SIG-M5 (cell line): ENCODE data around the gene CORO1A.
"Not testable (repeated sequence)": the region's sequence is repeated elsewhere in the genome, so short reads cannot be mapped to it uniquely, and the experiment has no call there.

ENCODE experiments used
- DNase-seq: peaks from one replicate; lab custom pipeline; 2025; lab: John Stamatoyannopoulos, UW

Gene CORO1A

DNA sequence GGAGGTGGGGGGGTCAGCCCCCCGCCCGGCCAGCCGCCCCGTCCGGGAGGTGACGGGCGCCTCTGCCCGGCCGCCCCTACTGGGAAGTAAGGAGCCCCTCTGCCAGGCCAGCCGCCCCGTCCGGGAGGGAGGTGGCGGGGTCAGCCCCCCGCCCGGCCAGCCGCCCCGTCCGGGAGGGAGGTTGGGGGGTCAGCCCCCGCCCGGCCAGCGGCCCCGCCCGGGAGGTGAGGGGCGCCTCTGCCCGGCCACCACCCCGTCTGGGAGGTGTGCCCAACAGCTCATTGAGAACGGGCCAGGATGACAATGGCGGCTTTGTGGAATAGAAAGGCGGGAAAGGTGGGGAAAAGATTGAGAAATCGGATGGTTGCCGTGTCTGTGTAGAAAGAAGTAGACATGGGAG, 13.3 kb upstream of the CORO1A start:
- not testable (repeated sequence) for DNase-seq

GRCh38 chr16:30173054-30173453, 10.3 kb upstream of the CORO1A start:
- no peak for DNase-seq

DNA sequence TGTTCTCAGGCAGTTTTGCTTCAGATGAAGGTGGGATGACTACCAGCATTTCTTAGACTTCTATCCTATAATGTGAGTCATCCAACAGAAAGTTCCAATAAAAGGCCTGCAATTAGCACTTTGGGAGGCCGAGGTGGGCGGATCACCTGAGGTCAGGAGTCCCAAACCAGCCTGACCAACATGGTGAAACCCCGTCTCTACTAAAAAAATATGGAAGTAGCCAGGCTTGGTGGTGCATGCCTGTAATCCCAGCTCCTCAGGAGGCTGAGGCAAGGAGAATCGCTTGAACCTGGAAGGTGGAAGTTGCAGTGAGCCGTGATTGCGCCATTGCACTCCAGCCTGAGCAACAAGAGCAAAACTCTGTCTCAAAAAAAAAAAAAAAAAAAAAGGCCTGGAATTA, 6.5 kb upstream of the CORO1A start:
- not testable (repeated sequence) for DNase-seq

DNA sequence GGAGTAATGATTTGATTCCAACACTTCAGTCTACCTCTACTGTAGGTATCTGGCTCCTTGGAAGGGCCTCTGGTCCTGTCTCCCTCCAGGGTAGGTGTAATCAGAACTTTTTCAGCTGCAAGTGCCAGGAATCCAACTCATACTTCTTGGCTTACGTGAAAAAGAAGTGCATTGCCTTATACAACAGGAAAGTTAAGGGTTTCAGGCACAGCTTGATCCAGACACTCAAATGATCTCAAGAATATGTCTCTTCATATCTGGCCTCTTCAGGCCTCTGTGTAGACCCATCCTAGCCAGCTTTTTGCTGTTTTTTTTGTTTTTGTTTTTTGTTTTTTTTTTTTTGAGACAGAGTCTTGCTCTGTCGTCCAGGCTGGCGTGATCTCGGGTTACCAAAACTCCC, 4.2 kb upstream of the CORO1A start:
- DNase-seq: no peak

DNA sequence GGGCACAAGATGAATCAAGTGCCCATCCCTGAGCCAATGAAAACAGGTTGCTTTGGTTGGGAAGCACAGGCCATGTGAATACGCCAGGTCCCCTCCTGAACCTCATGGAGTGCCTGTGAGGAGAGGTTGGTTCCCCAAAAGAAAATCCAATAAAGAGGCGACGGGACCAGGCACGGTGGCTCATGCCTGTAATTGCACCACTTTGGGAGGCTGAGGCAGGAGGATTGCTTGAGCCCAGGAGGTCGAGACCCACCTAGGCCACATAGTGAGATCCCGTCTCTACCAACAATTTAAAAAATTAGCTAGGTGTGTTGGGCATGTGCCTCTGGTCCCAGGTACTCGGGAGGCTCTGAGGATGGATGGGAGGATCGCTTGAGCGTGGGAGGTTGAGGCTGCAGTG, 3.5 kb upstream of the CORO1A start:
- DNase-seq: no peak

GRCh38 chr16:30180741-30181140, 2.7 kb upstream of the CORO1A start:
- DNase-seq: no peak

- DNase-seq: no peak
Observed at GRCh38 chr16:30184096-30184890, 891 bp downstream of the CORO1A start.

DNA sequence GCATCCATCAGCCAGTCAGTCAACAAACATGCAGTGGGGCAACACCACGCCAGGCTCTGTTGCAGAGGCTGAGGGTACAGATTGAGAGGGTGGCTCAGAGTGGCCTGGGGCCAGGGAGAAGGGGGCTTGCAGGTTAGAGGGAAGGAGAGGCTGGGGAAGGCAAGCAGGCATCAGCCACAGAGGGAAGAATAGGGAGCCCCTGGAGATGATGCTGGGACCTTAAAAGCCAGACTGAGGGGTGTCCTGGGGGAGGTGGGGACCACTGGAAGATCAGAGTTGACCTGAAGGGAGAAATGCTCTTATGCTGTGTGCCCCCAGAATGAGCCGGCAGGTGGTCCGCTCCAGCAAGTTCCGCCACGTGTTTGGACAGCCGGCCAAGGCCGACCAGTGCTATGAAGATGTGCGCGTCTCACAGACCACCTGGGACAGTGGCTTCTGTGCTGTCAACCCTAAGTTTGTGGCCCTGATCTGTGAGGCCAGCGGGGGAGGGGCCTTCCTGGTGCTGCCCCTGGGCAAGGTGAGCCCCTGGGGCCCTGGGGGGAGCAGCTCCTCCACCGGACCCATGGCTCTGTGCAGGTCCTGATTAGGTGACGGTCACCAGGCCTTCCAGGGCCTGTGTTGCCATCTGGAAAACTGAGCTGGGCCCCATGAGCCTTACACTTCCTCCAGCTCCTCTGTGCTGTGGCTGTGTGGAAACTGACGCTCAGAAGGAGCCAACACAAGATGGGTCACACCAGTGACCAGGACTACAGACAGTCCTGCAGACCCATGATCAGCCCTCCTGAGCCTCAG, 1.7 kb downstream of the CORO1A start:
- DNase-seq: no peak

DNA sequence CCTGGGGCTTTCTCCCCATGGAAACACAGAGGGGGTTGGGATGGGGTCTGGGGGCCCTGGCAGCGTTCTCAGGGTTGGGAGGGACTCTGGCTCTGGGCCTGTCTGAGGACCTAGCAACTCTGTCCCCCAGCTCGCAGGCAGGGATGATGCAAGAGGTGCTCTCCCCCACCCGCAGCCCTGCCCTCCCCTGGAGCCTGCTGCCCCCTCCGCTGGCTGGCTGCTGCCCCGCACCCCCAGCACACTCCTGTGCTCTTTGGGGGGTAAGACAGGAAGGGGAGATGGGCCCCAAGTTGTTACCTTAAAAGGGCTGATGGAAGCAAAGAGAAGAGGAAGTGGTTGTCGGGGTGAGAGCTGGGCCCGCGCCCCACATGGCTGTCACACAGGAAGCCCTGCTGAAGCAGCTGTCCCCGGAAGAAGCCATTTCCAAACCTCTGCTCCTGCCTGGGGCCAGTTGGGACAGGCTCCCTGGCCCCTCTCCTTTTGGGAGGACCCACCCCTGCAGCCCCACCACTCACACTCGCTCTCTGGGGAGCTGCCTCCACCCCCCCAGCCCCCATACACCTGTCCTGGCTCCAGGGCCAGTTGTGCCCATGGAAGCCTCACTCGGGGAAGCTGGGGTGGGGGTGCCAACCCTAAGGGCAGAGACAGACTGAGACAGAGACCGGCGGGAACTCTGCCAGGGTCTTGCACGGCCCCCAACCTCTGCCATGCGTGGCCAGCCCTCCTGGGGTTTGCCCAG, 2.5 kb downstream of the CORO1A start:
- DNase-seq: peak; percentile 95

DNA sequence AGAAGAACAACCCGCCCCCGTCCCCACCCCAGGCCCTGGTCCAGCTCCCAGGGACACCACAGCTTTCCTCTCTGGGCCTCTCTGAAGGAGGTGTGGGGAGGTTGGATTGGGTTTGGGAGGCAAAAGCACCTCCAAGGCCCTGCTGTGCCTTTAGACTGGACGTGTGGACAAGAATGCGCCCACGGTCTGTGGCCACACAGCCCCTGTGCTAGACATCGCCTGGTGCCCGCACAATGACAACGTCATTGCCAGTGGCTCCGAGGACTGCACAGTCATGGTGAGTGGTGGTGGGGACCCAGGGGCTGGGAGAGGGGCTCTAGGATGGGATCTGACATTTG, 3.0 kb downstream of the CORO1A start:
- no peak for DNase-seq

- no peak for DNase-seq
Observed at GRCh38 chr16:30186782-30187555, 3.6 kb downstream of the CORO1A start.

DNA sequence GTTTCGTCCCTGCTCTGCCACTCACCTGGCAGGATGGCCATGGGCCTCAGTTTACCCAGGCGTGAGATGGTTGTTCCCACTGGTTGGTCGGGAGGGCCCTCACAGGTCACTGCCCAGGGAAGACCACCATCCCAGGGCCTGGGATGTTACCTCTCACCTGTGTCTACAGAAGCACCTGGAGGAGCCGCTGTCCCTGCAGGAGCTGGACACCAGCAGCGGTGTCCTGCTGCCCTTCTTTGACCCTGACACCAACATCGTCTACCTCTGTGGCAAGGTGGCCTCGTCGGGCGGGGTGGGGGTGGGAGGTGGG, 4.1 kb downstream of the CORO1A start:
- DNase-seq: no peak

GRCh38 chr16:30187971-30188561, 4.7 kb downstream of the CORO1A start:
- no peak for DNase-seq

GRCh38 chr16:30191158-30191557, 7.8 kb downstream of the CORO1A start:
- not testable (repeated sequence) for DNase-seq

GRCh38 chr16:30193098-30193497, 9.7 kb downstream of the CORO1A start:
- DNase-seq: not testable (repeated sequence)

- not testable (repeated sequence) for DNase-seq
Observed at GRCh38 chr16:30193615-30194014, 10.2 kb downstream of the CORO1A start, which contains the start of the genes BOLA2B and SLX1A. Gene BOLA2B (minus strand): TSS chr16:30193666. CDS start chr16:30193595, 71 bp downstream. Gene SLX1A (plus strand): TSS chr16:30193875. CDS start chr16:30194085, 210 bp downstream.

DNA sequence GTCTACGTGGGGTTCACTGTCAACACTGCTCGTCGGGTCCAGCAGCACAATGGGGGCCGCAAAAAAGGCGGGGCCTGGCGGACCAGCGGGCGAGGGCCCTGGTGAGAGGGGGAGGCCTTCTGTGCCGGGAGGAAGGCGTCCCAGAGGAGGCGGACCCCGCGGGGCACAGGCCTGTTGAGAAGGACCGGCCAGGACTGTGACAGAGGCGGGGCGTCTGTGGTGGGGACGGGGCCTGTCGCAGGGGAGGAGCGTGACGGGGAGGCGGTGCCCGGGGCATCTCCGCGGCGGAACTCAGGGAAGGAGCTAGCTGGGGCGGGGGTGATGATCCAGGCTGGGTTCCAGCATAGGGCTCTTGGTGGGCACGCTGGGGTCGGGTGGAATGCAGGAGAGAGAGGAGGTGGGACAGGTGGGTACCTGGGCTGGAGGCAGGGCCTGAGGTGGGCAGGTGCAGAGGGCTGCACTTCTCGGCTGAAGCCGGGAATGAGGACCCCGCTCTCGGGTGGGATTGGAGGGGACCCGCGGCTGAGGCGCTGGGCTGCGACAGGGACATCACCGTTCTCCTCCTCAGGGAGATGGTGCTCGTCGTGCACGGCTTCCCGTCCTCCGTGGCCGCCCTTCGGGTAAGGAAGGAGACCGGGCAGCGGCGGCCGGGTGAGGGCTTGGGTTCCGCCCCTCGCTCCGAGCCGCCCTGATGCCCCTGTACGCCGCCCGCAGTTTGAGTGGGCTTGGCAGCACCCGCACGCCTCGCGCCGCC, 10.9 kb downstream of the CORO1A start:
- DNase-seq: not testable (repeated sequence)

GRCh38 chr16:30197001-30197400, 13.6 kb downstream of the CORO1A start:
- DNase-seq: not testable (repeated sequence)

DNA sequence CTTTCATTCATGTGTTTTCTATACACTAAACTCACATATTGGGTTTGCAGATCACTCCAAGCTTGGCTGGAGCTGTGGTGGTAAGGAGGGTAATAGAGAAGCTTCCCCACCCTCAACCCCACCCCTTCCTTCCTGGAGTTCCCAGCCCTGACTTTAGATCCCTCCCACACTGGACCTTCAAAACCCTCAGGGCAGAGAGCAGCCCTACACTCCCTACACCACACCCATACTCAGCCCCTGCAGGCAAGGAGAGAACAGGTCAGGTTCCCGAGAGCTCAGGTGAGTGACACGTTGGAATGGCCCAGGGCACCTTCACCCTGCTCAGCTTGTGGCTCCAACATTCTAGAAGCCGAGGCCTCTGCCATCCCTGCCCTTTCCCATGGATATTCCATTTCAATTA, 15.6 kb downstream of the CORO1A start, which contains the start of gene SULT1A3:
SULT1A3 (plus strand) TSS at position 207 of the 400 bp plus-strand sequence. CDS start 1,474 bp downstream, outside the sequence.
- DNase-seq: not testable (repeated sequence)

DNA sequence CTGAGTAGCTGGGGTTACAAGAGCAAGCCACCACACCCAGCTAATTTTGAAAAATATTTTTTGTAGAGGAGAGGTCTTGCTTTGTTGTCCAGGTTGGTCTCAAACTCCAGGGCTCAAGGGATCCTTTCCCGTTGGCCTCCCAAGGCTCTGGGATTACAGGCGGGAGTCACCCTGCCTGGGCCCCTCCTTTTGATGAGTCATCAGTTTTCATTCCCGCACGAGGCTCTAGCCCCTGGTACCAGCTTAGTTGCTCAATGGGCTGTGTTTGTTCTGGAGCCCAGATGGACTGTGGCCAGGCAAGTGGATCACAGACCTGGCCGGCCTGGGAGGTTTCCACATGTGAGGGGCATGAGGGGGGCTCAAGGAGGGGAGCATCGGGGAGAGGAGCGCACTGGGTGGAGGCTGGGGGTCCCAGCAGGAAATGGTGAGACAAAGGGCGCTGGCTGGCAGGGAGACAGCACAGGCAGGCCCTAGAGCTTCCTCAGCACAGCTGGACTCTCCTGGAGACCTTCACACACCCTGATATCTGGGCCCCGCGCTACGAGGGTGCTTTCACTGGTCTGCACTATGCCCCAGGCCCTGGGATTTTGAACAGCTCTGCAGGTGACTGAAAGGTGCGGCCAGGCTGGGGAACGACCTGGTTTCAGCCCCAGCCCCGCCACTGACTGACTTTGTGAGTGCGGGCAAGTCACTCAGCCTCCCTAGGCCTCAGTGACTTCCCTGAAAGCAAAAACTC, 16.4 kb downstream of the CORO1A start:
- DNase-seq: not testable (repeated sequence)
